ENCODE data around the gene NPR3.

NPR3 gene

DNA sequence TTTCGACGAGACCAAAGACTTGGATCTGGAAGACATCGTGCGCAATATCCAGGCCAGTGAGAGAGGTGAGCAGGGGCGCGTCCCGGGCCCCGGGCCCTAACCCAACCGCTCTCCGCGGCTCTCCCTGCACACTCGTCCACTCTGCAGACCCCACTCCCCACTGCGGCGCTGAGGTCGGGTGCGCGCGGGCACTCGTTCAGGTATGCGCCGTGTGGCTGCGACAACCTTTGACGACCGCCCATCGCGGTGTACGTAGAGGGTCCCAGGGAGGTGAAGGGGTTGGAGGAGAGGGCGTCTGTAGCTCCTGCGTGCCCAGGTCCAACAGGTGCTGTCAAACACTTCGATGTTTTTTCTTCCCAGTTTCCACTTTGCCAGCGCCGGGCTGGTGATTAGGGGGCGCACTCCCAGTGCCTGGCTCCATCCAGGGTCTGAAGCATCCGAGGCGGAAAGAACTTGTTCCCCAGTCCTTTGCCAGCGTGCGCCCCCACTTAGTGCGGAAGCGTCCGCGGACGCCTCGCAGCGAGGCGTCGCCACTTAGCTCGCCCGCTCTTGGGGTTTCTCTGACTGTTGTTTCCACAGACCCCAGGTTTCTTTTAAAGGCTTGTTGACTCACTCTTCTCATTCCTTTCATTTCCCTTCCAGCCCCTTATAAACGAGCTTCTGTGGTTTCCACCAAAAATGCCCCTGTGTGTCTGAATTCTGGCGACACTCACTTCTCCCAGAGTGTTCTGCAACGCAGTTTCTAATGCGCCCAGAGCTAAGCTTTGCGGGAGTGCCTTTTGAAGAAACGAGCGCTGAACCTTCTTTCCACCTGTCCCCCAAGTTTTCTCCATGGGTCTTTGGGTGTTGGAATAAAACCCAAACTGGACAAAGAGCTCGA, 1.6 kb downstream of the NPR3 start:
- DNase-seq, result no peak

DNA sequence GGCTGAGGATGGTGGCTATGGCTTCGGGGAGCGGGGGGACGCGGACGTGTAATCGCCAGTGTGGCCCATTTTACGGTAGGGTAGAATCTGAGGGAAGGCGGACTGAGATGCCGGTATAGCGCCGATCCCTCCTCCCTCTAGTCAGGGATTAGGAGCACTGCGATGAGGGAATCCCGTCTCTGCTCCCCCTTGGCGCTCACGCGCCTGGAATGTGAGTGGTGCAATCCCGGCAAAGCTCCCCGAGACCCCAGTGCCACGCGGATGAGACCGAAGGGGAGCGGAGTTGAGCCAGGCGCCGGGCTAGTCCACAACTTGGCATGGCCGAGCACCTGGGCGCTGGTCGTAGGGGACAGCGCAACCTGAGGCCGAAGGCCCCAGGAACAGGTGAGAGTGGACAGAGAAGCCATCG, 2.2 kb downstream of the NPR3 start:
- no peak for DNase-seq

DNA sequence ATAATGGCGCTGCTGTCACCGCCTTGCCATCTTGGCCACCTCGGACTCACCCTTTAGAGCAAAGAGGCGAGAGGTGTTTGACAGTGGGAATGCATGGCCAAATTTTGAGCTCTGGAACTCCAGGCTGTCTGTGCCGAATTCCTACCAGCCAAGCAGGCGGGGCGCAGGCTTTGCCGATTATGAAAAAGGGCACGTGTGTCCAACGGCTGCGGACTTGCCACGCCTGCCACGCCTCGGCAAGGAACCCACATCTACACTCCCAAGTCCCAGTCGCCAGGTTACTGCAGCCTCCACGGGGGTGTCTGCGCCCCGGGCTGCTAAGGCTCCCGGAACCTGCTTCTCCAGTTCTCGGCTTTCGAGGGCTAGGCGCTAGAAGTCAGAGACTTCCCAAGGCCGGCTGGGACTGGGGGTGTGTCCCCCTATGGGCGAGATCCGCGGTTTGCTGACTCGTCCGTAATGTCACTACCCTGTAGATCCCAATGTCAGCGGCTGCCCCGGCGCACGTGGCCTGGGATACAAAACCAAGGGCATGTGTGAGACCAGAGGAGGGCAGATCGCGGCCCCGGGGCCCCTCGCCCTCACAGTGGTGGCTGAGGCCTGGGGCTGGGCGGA, 2.8 kb downstream of the NPR3 start:
- no peak for DNase-seq

DNA sequence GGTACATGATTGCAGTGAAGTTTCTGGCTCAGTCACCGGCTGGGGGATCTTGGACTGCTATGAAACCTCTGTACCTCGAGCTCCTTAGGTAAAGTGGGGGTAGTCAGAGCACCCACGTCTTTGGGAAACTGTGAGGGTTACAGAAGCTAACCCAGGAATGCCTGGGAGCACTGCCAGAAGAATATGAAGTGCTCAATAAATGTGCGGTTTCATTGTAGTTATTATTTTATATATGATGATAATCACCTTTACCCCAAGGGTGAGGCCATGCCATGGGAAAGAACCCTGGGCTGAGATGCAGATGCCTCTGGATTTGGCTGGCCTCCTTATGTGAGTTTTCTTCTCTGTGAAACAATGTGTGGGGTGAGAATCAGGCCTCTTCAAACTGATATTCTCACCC, 3.7 kb downstream of the NPR3 start:
- DNase-seq, result no peak

DNA sequence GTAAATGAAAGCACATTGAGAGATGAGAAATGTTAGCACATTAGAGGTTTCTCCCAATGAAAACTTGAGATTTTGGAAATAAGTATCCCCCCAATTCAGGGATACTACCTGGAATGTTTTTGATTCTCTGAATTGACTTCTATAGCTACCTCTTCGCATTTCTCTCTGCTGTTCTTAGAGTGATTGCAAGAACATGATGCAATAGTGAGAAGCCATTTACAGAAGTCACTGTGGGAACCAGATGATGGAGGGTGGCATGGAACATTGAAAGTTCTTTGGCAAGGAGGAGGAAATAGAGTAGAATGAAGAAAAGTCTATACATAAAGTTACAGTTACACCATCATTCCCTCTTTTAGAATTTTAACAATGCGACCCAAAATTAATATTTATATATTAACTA, 9.2 kb downstream of the NPR3 start:
- no peak for DNase-seq

DNA sequence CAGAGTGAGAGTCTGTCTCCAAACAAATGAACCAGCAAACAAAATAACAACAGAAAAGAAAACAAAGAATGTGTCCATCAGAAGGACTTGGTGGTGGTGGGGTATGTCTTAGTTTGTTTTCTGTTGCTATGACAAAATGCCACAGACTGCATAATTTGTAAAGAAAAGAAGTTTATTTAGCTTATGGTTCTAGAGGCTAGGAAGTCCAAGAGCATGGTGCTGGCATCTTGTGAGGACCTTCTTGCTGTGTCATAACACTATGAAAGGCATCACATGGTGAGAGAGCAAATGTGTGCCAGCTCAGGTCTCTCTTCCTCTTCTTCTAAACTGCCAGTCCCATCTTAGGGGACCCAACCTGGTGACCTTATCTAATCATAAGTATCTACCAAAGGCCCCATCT, 10.5 kb downstream of the NPR3 start:
- DNase-seq, result no peak

DNA sequence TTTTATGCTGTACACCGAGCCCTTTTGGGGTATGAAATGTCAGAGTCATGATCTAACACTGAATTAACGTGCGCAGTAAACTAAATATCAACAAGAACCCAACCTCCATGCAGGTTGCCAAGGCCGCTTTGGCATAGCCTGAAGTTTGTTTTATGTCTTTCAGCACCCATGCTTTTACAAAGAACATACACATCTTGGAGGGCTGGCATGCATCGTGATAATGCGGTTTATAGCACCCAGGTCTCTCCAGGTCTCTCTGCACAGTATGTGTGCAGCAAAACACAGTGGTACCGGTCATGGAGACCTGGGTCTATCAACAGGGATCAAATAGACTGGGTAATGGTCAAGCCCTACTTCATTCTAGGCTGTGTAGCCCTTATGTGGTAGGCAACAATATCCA, 11.8 kb downstream of the NPR3 start:
- no peak for DNase-seq

DNA sequence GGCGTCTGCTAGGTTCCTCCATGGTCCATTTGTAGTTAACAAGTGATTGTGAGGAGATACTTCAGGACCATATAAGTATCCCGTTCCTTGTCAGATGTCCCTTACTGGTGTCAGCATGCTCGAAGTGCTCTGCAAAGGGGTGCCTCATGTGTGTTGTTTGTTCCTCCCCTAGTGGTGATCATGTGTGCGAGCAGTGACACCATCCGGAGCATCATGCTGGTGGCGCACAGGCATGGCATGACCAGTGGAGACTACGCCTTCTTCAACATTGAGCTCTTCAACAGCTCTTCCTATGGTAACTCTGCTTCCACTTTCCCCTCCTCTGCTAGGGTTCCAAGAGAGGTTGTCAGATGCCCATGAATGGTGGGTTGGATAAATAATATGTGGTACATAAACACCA, 13.4 kb downstream of the NPR3 start:
- no peak for DNase-seq

DNA sequence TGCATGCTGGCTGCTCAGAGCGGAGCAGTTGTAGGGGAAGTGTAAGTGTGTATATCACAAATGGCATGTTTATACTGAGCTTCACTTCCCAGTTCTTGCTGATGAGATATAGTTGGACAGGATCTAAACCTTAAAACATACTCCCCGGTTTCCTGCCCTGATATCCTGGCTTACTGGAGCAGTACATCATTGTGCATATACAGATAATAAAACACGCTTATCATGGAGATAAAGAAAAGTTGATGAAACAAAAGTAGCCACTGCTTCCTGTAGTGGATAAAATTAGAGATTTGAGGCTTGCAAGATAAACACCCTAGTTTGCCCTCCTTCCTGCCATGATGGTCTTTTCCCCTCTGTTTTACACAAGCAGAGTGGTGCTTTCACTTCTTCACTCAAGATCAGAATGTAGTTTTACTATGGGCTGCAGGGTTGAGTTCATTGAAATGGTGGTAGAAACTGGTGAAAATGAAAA, 15.0 kb downstream of the NPR3 start:
- DNase-seq, result no peak

DNA sequence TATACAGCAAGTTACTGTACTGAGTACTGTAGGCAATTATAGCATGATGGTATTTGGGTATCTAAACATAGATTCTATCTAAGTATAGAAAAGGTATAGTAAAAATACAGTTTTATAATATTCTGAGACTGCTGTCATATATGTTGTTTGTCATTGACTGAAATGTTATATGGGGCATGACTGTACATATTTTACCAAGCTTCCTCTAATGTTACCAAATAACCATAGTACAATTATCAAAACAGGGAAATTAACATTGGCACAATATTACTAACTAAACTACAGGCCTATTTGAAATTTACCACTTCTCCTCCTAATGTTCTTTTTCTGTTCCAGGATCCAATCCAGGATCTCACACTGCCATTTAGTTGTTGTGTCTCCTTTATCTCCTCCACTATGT, 18.5 kb downstream of the NPR3 start:
- DNase-seq, result no peak

DNA sequence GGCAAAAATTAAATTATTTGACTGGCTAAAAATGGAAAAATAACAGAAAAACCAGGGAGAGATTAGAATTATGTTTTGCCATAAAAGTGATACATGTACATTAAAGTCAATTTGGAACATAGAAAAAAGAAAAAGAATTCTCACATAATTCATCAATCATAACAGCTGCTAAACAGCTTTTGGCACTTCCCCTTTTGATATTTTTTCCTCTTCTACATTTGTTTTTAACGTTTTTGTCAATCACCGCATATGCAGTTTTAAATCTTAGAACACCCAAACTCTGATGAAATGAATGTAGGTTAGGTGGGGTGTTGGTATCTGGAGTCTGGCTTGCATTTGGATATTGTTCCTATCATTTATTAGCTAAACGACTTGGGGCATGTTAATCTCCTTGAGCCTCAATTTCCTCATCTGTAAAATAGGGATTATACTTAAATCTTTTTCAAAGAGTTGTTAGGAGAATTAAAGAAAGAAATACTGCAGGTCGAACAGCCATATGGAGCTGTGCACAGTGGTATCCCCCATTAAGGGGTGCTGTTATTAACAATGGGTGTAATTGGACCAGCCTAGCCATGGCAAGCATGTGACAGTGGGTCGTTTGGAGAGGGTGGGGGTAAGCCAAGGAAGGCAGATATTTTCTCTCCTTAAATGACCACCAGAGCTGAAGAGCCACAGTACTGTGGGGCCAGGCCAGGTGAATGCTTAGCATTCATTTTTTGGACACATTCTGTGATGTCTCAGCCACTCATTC, 22.6 kb downstream of the NPR3 start:
- no peak for DNase-seq

DNA sequence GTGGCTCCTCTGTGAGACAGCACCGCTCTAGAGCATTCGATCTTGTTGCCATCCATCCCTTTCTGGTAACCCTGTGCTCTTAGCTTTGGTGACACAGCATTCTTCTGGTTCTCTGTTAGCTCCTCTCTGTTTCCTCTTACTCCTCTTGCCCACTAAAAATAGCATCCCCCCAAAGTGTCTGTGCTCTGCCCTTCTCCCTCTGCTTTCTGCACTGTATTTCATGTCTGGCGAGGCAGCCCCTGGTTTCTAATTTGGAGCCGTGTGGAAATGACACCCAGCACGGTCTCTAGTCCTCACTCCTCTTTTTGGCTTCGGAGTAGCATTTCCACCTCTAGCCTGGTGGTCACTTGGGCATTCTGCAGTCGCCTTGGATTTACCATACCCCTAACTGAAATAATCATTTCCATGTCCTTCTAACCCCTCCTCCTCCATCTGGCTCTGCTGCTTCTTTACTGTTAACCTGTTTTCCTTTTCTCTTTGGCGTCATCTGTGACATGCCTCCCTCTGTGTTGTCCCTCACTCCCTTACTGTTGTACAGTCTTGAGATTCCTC, 23.8 kb downstream of the NPR3 start:
- no peak for DNase-seq

DNA sequence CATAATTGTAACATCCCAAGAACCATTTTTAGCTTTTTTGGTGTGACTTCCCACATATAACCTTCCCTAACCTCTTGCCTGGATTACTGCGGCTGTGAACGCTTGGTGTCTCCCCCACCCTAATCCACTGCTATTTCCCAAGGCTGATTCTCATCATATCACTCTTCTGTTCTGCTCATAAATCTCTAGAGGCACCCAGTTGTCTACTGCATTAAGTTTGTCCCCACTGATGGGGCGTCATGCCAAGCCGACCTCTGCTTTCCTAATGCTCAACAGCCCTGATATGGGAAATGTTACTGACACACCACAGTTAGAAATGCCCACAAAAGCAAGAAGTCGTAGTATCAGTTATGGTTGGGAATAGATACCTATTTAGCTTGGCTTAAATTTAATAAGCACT, 24.4 kb downstream of the NPR3 start:
- DNase-seq, result no peak

DNA sequence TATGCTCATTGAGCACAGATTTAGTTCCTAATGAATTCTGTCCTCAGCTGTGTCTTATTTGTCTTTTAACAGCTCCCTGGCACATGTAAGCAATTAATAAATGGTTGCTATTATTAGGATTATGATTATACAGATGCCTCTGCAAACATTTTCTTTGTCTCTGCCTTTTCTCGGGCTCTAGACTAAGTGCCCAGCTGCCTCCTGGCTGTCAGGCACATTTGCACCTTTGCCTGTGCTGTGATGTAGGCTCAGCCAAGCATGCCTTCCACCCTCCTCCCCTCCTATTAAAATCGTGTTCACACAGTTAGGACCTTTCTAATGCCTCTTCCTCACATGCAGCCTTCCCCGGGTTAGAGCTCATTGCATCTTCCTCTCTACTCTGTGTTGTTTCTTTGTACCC, 25.7 kb downstream of the NPR3 start:
- DNase-seq, result no peak

DNA sequence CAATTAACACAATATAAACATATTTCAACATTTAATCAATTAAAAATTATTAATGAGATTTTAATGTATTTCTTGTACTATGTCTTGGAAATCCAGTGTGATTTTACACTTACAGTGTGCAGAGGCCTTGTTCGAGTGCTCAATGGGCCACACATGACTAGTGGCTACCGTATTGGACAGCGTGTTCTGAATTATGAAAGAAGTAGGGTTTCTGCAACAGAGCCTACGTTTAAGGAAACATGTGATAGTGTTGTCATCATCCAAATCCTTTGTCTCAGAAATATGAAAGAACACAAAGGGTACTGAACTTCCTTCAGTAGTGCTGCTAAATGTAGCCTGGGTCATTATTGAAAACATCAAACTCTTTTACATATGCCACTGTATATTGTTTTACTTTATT, 29.5 kb downstream of the NPR3 start:
- no peak for DNase-seq

DNA sequence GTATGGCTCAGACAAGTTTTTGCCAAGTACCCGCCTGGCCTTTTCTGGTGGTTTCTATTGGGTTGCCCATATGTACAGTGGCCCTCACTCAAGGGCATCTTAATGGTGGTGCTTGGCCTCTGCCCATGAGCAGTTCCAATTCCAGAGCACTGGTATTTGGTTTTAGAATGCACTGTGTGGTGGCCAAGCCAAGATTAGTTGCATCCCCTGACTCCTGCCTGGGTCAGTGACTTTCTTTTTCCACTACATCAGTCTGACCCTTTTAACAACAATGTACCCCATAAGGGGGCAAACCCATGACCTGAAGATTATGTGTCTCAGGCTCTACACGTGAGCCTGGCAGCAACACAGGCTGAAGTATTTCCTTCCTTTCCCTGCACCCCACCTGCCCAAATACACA, 34.2 kb downstream of the NPR3 start:
- DNase-seq, result no peak

DNA sequence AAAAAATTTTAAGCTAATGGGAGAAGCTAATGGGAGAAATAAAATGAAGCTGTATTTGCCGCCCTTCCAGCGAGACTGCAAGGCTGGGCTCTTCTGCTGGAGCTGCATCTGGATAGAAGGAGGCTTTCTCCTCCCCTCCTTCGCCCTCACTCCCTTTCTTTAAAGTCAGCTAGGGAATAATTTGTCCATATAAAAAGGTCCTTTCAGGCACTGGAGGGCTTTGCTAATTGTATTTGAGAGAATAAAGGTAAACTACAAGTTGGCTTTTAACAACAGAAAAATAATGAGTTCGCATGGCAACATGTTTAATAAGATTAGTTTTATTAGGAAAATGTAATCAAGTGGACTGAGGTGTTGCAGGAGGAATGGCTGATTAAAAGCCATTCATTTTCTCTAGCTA, 41.3 kb downstream of the NPR3 start:
- no peak for DNase-seq

DNA sequence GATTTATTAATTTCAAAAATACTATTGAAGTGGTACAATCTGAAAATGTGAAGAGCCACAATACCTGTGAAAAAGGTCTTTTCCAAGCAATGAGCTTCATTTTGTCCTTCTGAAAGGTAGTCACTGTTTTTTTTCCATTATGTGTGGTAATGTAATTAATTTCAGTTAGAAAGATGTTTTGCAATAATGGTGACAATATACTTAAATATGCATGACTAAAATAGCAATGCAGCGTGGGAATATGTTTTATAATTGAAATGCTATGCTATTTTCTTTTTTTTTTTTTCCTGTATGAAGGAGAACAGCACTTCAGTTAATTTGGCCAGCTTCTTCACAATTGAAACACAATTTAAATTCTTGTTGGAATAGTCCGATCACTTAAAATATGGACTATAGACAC, 41.9 kb downstream of the NPR3 start:
- DNase-seq, result no peak

DNA sequence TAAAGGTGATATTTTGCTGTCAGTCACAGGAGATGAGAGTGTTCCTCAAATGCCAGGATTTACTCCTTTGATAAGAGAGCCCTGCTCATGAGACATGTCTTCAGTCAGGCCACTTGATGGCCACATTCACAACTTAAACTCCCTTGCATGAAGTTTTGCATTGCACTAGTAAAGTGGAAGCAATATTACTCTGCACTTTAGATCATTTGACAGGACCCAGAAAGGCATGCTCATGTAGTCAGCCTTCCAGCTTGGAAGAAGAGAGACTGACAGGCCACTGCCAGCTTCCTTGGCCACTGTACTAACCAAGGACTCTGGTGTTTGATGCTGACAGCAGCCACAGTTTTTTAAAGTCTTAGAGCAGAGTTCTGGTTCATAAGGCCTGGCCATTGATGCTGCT, 42.6 kb downstream of the NPR3 start:
- no peak for DNase-seq

DNA sequence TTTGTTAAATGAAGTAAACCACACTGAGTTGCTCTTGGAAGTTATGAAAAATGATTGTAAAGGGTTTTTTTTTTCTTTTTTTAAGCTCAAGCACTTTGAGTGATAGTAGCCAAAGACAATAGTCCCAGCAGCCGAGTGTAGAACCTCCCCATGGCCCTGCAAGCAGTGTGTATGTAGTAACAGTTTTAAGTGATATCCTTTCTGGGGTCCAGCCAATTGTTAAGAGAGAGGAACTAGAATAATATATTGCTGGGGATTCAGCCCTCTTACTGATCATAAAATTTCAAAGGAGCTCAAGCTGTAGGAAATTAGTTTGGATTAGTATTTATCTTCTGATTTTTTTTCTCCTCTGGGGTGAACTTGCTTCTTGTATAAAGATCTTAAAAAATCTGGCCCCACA, 43.2 kb downstream of the NPR3 start:
- DNase-seq, result no peak

DNA sequence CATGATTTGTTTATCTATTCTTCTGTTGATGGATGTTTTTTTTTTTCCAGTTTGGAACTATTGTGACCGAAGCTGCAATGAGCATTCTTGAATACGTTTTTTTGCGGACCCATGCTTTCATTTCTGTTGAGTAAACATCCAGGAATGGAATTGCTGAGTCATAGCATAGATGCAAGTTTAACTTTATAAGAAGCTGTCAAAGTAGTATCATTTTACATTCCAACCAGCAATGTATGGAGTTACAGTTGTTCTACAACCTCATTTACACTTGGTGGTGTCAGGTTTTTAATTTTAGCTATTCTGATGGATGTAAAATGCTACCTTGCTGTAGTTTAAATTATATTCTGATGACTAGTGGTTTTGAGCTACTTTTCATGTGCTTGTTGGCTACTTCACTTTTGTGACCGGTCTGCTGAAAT, 49.0 kb downstream of the NPR3 start:
- no peak for DNase-seq

DNA sequence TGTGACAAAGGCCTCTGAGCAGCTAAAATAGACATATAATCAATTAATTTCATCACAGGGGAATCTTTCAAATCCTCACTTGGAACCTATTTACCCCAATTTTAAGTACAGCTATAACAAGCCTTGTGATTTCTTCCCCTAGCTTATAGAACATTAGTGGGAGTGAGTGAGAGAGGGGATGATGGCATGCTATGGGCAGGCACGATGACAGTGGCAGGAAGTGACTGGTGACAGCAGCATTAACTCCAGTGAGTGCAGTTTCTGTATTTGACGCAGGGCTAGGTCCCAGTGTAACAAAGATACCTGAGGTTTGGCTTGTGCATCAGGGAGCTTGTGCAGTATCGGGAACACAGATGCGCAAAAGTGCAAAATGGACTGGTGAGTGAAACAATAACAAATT, 54.1 kb downstream of the NPR3 start:
- DNase-seq, result no peak

DNA sequence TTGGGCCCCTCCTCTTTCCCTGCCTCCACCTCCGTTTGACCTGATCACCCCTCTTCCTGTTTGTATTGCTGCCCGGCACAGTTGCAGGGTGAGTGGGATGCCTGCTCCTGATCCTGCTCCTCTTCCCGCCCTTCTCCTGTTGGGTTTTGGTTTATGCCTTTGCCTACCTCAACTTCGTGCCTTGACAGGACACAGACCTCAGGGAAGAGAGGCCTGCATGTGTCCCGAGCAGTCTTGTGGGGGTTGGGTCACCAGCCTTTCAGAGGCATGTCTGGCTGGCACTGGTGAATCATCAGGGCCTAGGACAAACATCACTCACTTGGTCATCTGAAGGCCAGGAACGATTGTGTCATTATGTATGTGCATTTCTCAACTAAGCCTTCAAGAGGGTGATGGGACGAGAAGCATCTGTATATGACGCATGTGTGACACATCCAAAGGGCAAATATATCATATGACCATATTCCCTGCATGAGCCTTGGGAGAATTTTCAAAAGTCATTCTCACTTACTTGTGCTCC, 56.9 kb downstream of the NPR3 start:
- DNase-seq, result no peak

Measured in stimulated activated naive CD4-positive, alpha-beta T cell treated with Interleukin-2 at 50 U/mL for 16 hours (primary cell).